K562 (cell line): ENCODE measurements around the gene TAF1B. TPM values are rescaled to one million over a fixed set of nuclear protein-coding genes. Genes with fewer than 3 reads are reported as not detected.
A peak's percentile ranks its signal among the peaks of the same experiment; 100 is the strongest.

Source experiments
- CUX1 ChIP-seq: fragments of 200-800 bp; sonication (Bioruptor generic); IDR thresholded peaks from 2 replicates; pipeline ENCODE4 v1.6.1; 2016; ENCODE audit warnings: missing genetic modification characterization, missing compliant biosample characterization
- ELF4 ChIP-seq: fragments of 450-650 bp; formaldehyde crosslinking; IDR thresholded peaks from 2 replicates; pipeline ENCODE4 v1.4.0; 2022; ENCODE audit warnings: missing genetic modification characterization
- ESRRA ChIP-seq: fragments of 450-650 bp; IDR thresholded peaks from 2 replicates; pipeline ENCODE4 v1.6.1; 2014; ENCODE audit warnings: low read depth, mild to moderate bottlenecking, moderate library complexity, borderline replicate concordance
- FOXA3 ChIP-seq, 2 experiments: fragments of 450-650 bp in 1 of 2; sonication (generic) in 1 of 2; formaldehyde crosslinking; IDR thresholded peaks in 1 of 2; conservative IDR thresholded peaks in 1 of 2; 2 replicates each; pipeline versions ENCODE4 v1.4.0 to v1.8.0; 2020 to 2022; ENCODE audit warnings: mild to moderate bottlenecking in 2 of 2, missing genetic modification reagents in 1 of 2
- HDAC8 ChIP-seq: fragments of 450-650 bp; IDR thresholded peaks from 2 replicates; pipeline ENCODE4 v1.6.1; 2016; ENCODE audit warnings: mild to moderate bottlenecking, missing genetic modification characterization, moderate library complexity, missing compliant biosample characterization
- LEF1 ChIP-seq: fragments of 450-650 bp; IDR thresholded peaks from 2 replicates; pipeline ENCODE4 v1.6.1; 2016; ENCODE audit warnings: mild to moderate bottlenecking
- MCM3 ChIP-seq: fragments of 450-650 bp; IDR thresholded peaks from 2 replicates; pipeline ENCODE4 v1.6.1; 2016
- MITF ChIP-seq: IDR thresholded peaks from 2 replicates; pipeline ENCODE4 v1.6.1; 2014; ENCODE audit warnings: antibody characterized with exemption
- NBN ChIP-seq: fragments of 450-650 bp; IDR thresholded peaks from 2 replicates; pipeline ENCODE4 v1.6.1; 2016; ENCODE audit warnings: low read depth, mild to moderate bottlenecking
- NR2C1 ChIP-seq, 2 experiments: fragments of 450-650 bp; IDR thresholded peaks; 2 replicates each; pipeline ENCODE4 v1.6.1; 2017; ENCODE audit warnings: mild to moderate bottlenecking in 2 of 2, antibody characterized with exemption in 1 of 2, inconsistent platforms in 1 of 2, missing compliant biosample characterization in 1 of 2, missing genetic modification characterization in 1 of 2
- NR2C2 ChIP-seq, 2 experiments: fragments of 200-800 bp in 1 of 2; sonication (Bioruptor generic) in 1 of 2; sonication (generic) in 1 of 2; formaldehyde crosslinking in 1 of 2; IDR thresholded peaks; 2 replicates each; pipeline versions ENCODE4 v1.6.1 to v1.8.0; 2016 to 2022; ENCODE audit warnings: mild to moderate bottlenecking in 1 of 2, missing compliant biosample characterization in 1 of 2, missing genetic modification characterization in 1 of 2, missing genetic modification reagents in 1 of 2
- SIX5 ChIP-seq, 2 experiments: IDR thresholded peaks; 2 replicates each; pipeline ENCODE4 v1.6.1; 2011; ENCODE audit warnings: low read length in 2 of 2, borderline replicate concordance in 1 of 2, low read depth in 1 of 2, mild to moderate bottlenecking in 1 of 2, moderate library complexity in 1 of 2; ENCODE audit not compliant: insufficient read depth in 1 of 2
- ZNF175 ChIP-seq: fragments of 200-800 bp; sonication (Bioruptor generic); IDR thresholded peaks from 2 replicates; pipeline ENCODE4 v1.6.1; 2016; ENCODE audit warnings: low read depth, mild to moderate bottlenecking, missing genetic modification characterization, missing compliant biosample characterization
- ZNF589 ChIP-seq: fragments of 200-800 bp; sonication (Bioruptor generic); IDR thresholded peaks from 2 replicates; pipeline ENCODE4 v1.6.1; 2016; ENCODE audit warnings: low read depth, missing genetic modification characterization, missing compliant biosample characterization
- polyA plus RNA-seq, 8 experiments: library from polyadenylated mRNA; depleted of rRNA in 4 of 8; stranded (reverse) in 5 of 8; unstranded in 3 of 8; fragments of >200 nt; fragmentation: Nextera tagmentation in 2 of 8; fragmentation: Illumina TruSeq in 1 of 8; extraction: Ambion mirVana in 2 of 8; extraction: Trizol in 1 of 8; gene quantifications; 2 replicates each; pipeline versions ENCODE4 v1.2.1 to v1.2.3, GENCODE V29; 2011 to 2014; ENCODE audit warnings: inconsistent platforms in 1 of 8, missing spikeins in 1 of 8
- total RNA-seq, 7 experiments: library from RNA; depleted of rRNA in 6 of 7; stranded (reverse); fragments of >200 nt in 6 of 7; fragmentation: Illumina TruSeq in 2 of 7; extraction: Trizol in 2 of 7; gene quantifications; 2 replicates each; pipeline versions ENCODE4 v1.2.1 to v1.2.3, GENCODE V29; 2011 to 2021; ENCODE audit warnings: low replicate concordance in 1 of 7
- TF ChIP-seq, protein P1 (sequence below): fragments of 200-800 bp; sonication (Bioruptor generic); IDR thresholded peaks from 2 replicates; pipeline ENCODE4 v1.6.1; 2017; ENCODE audit warnings: missing genetic modification characterization, missing compliant biosample characterization
- TF ChIP-seq, protein P2 (sequence below): sonication (generic); formaldehyde crosslinking; IDR thresholded peaks from 2 replicates; pipeline ENCODE4 v1.4.0; 2020; ENCODE audit warnings: mild to moderate bottlenecking, missing genetic modification reagents

TAF1B gene
- total and polyA plus RNA-seq, 9 of the 15 experiments (the other 6 are each of a cell fraction or from before 2014, with no cell fraction given), result 8.8 to 25.1 (median 17.3) TPM

GRCh38 chr2:9967053-9967775 lies 123.9 kb downstream of the TAF1B start (continued):
- TF ChIP-seq, protein P1, sequence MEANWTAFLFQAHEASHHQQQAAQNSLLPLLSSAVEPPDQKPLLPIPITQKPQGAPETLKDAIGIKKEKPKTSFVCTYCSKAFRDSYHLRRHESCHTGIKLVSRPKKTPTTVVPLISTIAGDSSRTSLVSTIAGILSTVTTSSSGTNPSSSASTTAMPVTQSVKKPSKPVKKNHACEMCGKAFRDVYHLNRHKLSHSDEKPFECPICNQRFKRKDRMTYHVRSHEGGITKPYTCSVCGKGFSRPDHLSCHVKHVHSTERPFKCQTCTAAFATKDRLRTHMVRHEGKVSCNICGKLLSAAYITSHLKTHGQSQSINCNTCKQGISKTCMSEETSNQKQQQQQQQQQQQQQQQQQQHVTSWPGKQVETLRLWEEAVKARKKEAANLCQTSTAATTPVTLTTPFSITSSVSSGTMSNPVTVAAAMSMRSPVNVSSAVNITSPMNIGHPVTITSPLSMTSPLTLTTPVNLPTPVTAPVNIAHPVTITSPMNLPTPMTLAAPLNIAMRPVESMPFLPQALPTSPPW, result no peak
- TF ChIP-seq MCM3 (no peak), FOXA3 (CRISPR knock-in tag; conservative IDR thresholded peaks at IDR 0.05 in 1 of 2, IDR thresholded peaks at IDR 0.05 in 1 of 2) (peak; percentile 51 to 57; a peak in 3 of 4 replicates), CUX1 (CRISPR knock-in tag) (peak; percentile 75), NR2C2 (CRISPR knock-in tag; IDR thresholded peaks at IDR 0.05) (no peak), NR2C2 (tag; IDR thresholded peaks at IDR 0.05) (no peak), NR2C1 (IDR thresholded peaks at IDR 0.05) (0 out of 2 replicates have a peak, but pooled peaks have one; percentile 34), NR2C1 (tag; IDR thresholded peaks at IDR 0.05) (no peak), LEF1 (peak; percentile 49; the same call in 1 of the 2 replicates), HDAC8 (tag) (no peak), ESRRA (peak; percentile 94), MITF (peak; percentile 78), SIX5 (IDR thresholded peaks at IDR 0.05; ENCODE audit: borderline replicate concordance in 1 of 2, insufficient read depth in 1 of 2, low read depth in 1 of 2, low read length in 2 of 2) (no peak), ZNF175 (CRISPR knock-in tag) (peak; percentile 66), NBN (no peak), ZNF589 (peak; percentile 39; the same call in 1 of the 2 replicates), ELF4 (CRISPR knock-in tag) (no peak)
- TF ChIP-seq, protein P2, sequence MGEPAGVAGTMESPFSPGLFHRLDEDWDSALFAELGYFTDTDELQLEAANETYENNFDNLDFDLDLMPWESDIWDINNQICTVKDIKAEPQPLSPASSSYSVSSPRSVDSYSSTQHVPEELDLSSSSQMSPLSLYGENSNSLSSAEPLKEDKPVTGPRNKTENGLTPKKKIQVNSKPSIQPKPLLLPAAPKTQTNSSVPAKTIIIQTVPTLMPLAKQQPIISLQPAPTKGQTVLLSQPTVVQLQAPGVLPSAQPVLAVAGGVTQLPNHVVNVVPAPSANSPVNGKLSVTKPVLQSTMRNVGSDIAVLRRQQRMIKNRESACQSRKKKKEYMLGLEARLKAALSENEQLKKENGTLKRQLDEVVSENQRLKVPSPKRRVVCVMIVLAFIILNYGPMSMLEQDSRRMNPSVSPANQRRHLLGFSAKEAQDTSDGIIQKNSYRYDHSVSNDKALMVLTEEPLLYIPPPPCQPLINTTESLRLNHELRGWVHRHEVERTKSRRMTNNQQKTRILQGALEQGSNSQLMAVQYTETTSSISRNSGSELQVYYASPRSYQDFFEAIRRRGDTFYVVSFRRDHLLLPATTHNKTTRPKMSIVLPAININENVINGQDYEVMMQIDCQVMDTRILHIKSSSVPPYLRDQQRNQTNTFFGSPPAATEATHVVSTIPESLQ (CRISPR knock-in tag), result no peak
